Adrenal gland (tissue), 12 donors: ENCODE measurements around the gene CCDC27. TPM values are rescaled to one million over a fixed set of nuclear protein-coding genes. Genes with fewer than 3 reads are reported as not detected.

ENCODE experiments used
- DNase-seq, 7 donors: peaks; one replicate each; pipeline ENCODE4 v3.0.0-alpha.2; 2019 to 2020
- H3K27ac ChIP-seq, 5 donors: fragments of 200-600 bp; sonication (generic) in 4 of 5; 1 replicate in 3 of 5; 2 replicates in 2 of 5; pipeline versions ENCODE4 v1.5.1 to v1.8.0; 2016 to 2020; ENCODE audit warnings: mild to moderate bottlenecking in 1 of 5
- H3K27me3 ChIP-seq: fragments of 200-600 bp; 2 replicates; pipeline ENCODE4 v1.8.0; 2021
- H3K36me3 ChIP-seq, 2 donors: fragments of 200-600 bp; replicated peaks in 1 of 2; 1 replicate in 1 of 2; 2 replicates in 1 of 2; pipeline versions ENCODE4 v1.5.1 to v1.8.0; 2018 to 2022
- H3K4me1 ChIP-seq, 2 donors: fragments of 200-600 bp; replicated peaks in 1 of 2; 1 replicate in 1 of 2; 2 replicates in 1 of 2; pipeline versions ENCODE4 v1.5.1 to v1.8.0; 2018 to 2021
- H3K4me3 ChIP-seq, 4 donors: fragments of 200-600 bp; sonication (generic) in 3 of 4; one replicate each; pipeline ENCODE4 v1.5.1; 2016 to 2018
- H3K9me3 ChIP-seq, 3 donors: fragments of 200-600 bp; sonication (generic) in 1 of 3; replicated peaks in 1 of 3; 1 replicate in 2 of 3; 2 replicates in 1 of 3; pipeline versions ENCODE4 v1.5.1 to v1.8.0; 2016 to 2021
- POLR2A ChIP-seq, 2 donors: fragments of 450-650 bp; IDR thresholded peaks; one replicate each; pipeline ENCODE4 v1.6.1; 2017; ENCODE audit warnings: antibody characterized with exemption in 2 of 2, mild to moderate bottlenecking in 2 of 2, moderate library complexity in 1 of 2
- WGBS, 4 donors: extraction: QIAGEN DNeasy Blood & Tissue Kit in 2 of 4; methylation state at CpG; one replicate each; pipeline versions ENCODE4 v1.1.5 to v1.1.7; 2013 to 2017; 5-methylcytosine and 5-hydroxymethylcytosine counted together
- intact Hi-C, 2 donors: fragments of 100-400 bp; cut with DNase I; formaldehyde crosslinking; loops; one replicate each; pipeline versions ENCODE4 v1.14.1 to v1.15.0; 2022 to 2023
- polyA plus RNA-seq, 3 donors: library from polyadenylated mRNA; stranded (reverse); fragments of 200-250 nt in 2 of 3; fragments of 350-450 nt in 1 of 3; fragmentation: Illumina TruSeq in 1 of 3; extraction: RNeasy Lipid Tissue Mini Kit (QIAGEN cat#74804) in 1 of 3; gene quantifications; one replicate each; pipeline ENCODE4 v1.2.3, GENCODE V29; 2013 to 2014
- total RNA-seq, 9 donors: library from RNA; depleted of rRNA in 4 of 9; stranded (reverse); fragments of >200 nt in 4 of 9; fragments of 120-200 nt in 1 of 9; fragmentation: NEBNext Ultra II Directional in 1 of 9; extraction: Animal tissue kit (Norgen Biotek cat#: 25700) in 1 of 9; gene quantifications; one replicate each; pipeline versions ENCODE4 v1.1.0 to v1.2.4, GENCODE V29; 2013 to 2023
- TF ChIP-seq, protein P1 (sequence below), 6 experiments: fragments of 450-650 bp in 4 of 6; fragments of 200-600 bp in 2 of 6; sonication (generic) in 1 of 6; IDR thresholded peaks; 1 replicate in 5 of 6; 2 replicates in 1 of 6; pipeline versions ENCODE4 v1.5.1 to v1.8.0; 2016 to 2021; ENCODE audit warnings: antibody characterized with exemption in 6 of 6, mild to moderate bottlenecking in 2 of 6, moderate library complexity in 1 of 6
- donor health status: healthy with polysubstance abuse.
- donor health status: Bipolar disorder and iron deficiency.
- donor health status: DM: yes; HTN: yes; CAD: no.
- donor health status: DM: no; HTN: no; CAD: no.
- donor health status: DM: no; HTN: no; CAD: no.
- donor health status: DM: yes; HTN: yes; CAD: no.

The CCDC27 gene
- total and polyA plus RNA-seq, 12 donors, result not detected

DNA sequence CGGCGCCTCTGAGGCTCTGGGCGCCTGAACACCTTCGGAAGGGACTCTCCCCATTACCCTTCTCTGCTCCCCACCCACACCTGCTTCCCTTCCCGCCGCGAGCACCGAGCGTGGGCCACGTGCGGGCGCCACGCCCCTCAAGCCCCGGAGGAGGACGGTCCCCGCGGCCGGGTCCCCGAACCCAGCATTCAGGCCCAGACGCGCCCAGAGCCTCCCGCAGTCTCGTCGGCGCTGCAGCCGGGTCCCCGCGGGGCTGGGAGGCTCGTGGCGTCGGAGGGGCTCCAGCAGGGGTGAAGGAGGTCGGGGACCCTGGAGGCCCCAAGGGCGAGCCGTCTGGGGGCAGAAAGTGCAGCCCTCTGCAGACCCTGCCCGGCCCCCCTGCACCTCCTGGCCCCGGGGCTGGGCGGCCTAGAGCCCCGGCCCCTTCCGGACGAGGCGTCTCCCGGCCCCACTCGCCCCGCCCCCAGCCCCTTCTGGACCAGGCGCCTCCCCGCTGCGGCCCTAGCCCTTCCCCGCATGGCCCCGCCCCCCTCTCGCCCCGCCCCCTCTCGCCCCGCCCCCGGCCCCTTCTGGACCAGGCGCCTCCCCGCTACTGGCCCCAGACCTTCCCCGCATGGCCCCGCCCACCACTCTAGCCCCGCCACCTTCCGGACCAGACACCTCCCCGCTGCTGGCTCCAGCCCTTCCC lies 19.9 kb downstream of the CCDC27 start:
- WGBS, 4 donors, result 1% methylated on average over 56 to 57 of the region's 61 CpGs; no CpG with 5 or more reads in 2 of the 4 donors
- no peaks in the 10 kb centered on the region for H3K9me3 ChIP-seq
- H3K27me3 ChIP-seq, result no peaks in the 10 kb centered on the region
- H3K27ac ChIP-seq, result peak overlapping the region in 1 of 5 donors; percentile 78
- peak overlapping the region in 3 of 4 donors; percentile 40 to 69 (median 65) for H3K4me3 ChIP-seq
- peak; percentile 86 to 94 (median 90) for DNase-seq
- peaks cover 14 to 37% of the 10 kb centered on the region in 2 donors for H3K4me1 ChIP-seq
- H3K36me3 ChIP-seq, result no peaks in the 10 kb centered on the region
- intact Hi-C loops, result no loop called here
- TF ChIP-seq POLR2A (IDR thresholded peaks at IDR 0.05), result peak; percentile 25 to 30
- TF ChIP-seq, protein P1, sequence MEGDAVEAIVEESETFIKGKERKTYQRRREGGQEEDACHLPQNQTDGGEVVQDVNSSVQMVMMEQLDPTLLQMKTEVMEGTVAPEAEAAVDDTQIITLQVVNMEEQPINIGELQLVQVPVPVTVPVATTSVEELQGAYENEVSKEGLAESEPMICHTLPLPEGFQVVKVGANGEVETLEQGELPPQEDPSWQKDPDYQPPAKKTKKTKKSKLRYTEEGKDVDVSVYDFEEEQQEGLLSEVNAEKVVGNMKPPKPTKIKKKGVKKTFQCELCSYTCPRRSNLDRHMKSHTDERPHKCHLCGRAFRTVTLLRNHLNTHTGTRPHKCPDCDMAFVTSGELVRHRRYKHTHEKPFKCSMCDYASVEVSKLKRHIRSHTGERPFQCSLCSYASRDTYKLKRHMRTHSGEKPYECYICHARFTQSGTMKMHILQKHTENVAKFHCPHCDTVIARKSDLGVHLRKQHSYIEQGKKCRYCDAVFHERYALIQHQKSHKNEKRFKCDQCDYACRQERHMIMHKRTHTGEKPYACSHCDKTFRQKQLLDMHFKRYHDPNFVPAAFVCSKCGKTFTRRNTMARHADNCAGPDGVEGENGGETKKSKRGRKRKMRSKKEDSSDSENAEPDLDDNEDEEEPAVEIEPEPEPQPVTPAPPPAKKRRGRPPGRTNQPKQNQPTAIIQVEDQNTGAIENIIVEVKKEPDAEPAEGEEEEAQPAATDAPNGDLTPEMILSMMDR (IDR thresholded peaks at IDR 0.05), result no peak

DNA sequence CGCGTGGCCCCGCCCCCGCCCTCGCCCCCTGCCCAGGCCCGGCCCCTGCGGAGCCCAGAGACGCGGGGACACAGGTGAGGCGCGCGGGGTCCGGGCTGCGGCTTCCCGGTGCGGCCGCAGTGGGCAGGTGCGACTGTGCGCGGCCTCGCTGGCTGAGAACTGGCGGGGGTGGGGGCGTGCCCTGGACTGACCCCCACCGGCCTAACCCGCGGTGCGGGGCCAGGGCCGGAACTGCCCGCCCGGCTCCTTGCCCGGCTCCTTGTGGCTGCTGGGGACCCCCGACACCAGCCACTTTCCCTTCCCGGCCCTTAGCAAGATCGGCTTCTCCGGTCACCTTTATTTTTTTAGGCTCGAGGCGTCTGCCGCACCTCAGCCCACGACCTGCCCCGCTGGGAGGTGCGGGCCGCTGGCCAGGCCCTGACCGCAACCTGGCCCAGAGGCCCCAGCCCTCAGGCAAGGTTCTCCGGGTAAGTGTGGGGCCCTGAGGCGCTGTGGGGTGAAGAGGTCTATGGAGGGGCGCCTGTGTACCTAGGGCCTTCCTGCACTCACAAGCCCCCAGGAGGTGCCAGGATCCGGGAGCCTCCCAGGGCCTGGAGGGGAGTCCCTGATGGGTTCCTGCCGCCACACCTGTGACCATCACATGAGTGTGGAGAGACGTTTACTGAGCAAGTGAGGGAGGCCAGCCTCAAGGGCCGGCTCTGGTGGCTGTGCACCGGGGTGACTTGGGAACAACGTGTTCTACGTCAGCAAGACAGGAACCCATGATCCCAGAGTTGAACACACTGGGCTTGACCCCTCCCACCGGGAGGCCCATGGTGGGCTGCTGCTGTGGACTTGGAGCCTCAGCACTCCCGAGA lies 20.7 kb downstream of the CCDC27 start, which contains the start of gene SMIM1:
Gene SMIM1 (plus strand): TSS at position 35 of the 857 bp plus-strand sequence. CDS start 2,625 bp downstream, outside the sequence.
- H3K36me3 ChIP-seq, result no peaks in the 10 kb centered on the region
- intact Hi-C loops, result no loop called here
- TF ChIP-seq POLR2A (IDR thresholded peaks at IDR 0.05), result no peak
- TF ChIP-seq, protein P1 (IDR thresholded peaks at IDR 0.05), result no peak
- H3K4me1 ChIP-seq, result peaks cover 14 to 37% of the 10 kb centered on the region in 2 donors
- peak in 1 of 7 donors; percentile 77 for DNase-seq
- no peaks in the 10 kb centered on the region for H3K27me3 ChIP-seq
- no peaks in the 10 kb centered on the region for H3K9me3 ChIP-seq
- H3K27ac ChIP-seq, result peak within 1 kb of the TSS in 3 of 5 donors; percentile 48 to 78 (median 73)
- peak within 1 kb of the TSS; percentile 40 to 69 (median 60) for H3K4me3 ChIP-seq
- 17 to 50% (median 22%) methylated on average over 7 to 55 of the region's 55 CpGs for WGBS, 4 donors

DNA sequence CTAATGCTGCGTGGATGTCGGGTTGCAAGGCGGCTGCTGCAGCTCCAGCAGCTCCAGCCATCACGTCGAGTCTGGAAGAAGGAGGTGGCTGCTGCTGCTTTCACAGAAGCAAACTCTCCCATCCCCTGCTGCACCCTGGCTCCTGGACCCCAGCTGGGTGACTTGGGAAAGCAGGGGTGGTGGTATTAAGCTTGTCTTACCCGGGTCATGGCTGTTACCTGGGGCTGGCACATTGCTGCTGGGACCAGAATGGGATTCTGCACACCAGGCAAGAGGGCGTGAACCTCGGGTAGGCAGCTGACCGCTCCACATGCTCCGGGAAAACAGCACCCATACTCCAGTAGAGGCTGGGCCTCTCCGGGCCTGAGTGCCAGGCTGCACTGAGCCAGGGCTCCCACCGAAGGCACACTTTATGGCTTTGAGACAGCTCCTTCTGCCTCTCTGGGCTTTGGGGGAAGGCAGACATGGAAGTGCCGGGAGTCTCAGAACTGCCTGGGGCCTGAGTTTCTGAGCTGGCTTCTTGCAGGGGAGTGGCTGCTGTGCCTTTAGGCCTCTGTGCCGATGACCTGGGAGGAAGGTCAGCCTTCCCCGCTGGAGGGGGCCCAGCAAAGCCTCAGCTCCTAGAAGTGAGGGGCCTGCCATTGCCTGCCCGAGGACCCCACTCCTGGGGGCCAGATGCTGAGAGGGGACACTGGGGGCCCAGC lies 21.5 kb downstream of the CCDC27 start:
- peaks cover 14 to 37% of the 10 kb centered on the region in 2 donors for H3K4me1 ChIP-seq
- TF ChIP-seq POLR2A (IDR thresholded peaks at IDR 0.05), result no peak
- TF ChIP-seq, protein P1 (IDR thresholded peaks at IDR 0.05), result no peak
- intact Hi-C loops, result no loop called here

More for the DNA sequence above, 21.5 kb downstream of the CCDC27 start:
- no peak for DNase-seq
- H3K9me3 ChIP-seq, result no peaks in the 10 kb centered on the region
- WGBS, 4 donors, result 65 to 85% (median 77%) methylated on average over 6 to 16 of the region's 16 CpGs
- H3K27me3 ChIP-seq, result no peaks in the 10 kb centered on the region
- no peak overlapping the region for H3K4me3 ChIP-seq
- H3K36me3 ChIP-seq, result no peaks in the 10 kb centered on the region
- peak overlapping the region in 2 of 5 donors; percentile 73 to 78 for H3K27ac ChIP-seq
